HEK293 (cell line): ENCODE measurements around the gene WASF2.
"Not testable (repeated sequence)": the region's sequence is repeated elsewhere in the genome, so short reads cannot be mapped to it uniquely, and the experiment has no call there.

ENCODE experiments used
- CTCF ChIA-PET: fragments of 350-600 bp; formaldehyde crosslinking; extraction: SDS; loops from one replicate; lab custom pipeline; 2021; ENCODE audit warnings: antibody characterized with exemption; lab: Yijun Ruan, JAX
- POLR2A ChIA-PET: fragments of 300-600 bp; formaldehyde crosslinking; extraction: SDS; loops from one replicate; lab custom pipeline; 2020; ENCODE audit warnings: antibody characterized with exemption, inconsistent platforms; lab: Yijun Ruan, JAX
- H3K27ac ChIP-seq: fragments of 200-500 bp; sonication (Bioruptor generic); 2 replicates; pipeline ENCODE4 v1.5.1; 2014; ENCODE audit warnings: low read depth, low read length, control low read depth, inconsistent platforms; ENCODE audit errors: extremely low read depth
- H3K36me3 ChIP-seq, 2 experiments: fragments of 200-500 bp in 1 of 2; sonication (Bioruptor generic) in 1 of 2; 1 replicate in 1 of 2; 2 replicates in 1 of 2; pipeline ENCODE4 v1.5.1; 2014 to 2017; ENCODE audit warnings: inconsistent platforms in 2 of 2, low read length in 2 of 2; ENCODE audit not compliant: control insufficient read depth in 2 of 2, insufficient read depth in 1 of 2
- H3K4me1 ChIP-seq: fragments of 200-500 bp; sonication (Bioruptor generic); 2 replicates; pipeline ENCODE4 v1.5.1; 2014; ENCODE audit warnings: mild to moderate bottlenecking, low read length, inconsistent platforms; ENCODE audit not compliant: control insufficient read depth, insufficient read depth
- H3K4me3 ChIP-seq: 2 replicates; pipeline ENCODE4 v1.5.1; 2011; ENCODE audit warnings: low read depth, mild to moderate bottlenecking, control low read depth, low read length, moderate library complexity
- H3K9me3 ChIP-seq: fragments of 200-500 bp; sonication (Bioruptor generic); 2 replicates; pipeline ENCODE4 v1.5.1; 2014; ENCODE audit warnings: low read depth, low read length, inconsistent platforms; ENCODE audit not compliant: control insufficient read depth, insufficient read depth
- ZBTB20 ChIP-seq: fragments of 450-650 bp; formaldehyde crosslinking; IDR thresholded peaks from 2 replicates; pipeline ENCODE4 v1.5.1; 2016; ENCODE audit warnings: missing biosample characterization, missing genetic modification characterization
- ZBTB8A ChIP-seq: fragments of 450-650 bp; formaldehyde crosslinking; IDR thresholded peaks from 2 replicates; pipeline ENCODE4 v1.5.1; 2016; ENCODE audit warnings: missing biosample characterization, missing genetic modification characterization
- ZNF335 ChIP-seq: fragments of 450-650 bp; formaldehyde crosslinking; conservative IDR thresholded peaks from 2 replicates; pipeline ENCODE4 v1.5.1; 2016; ENCODE audit warnings: missing biosample characterization, missing genetic modification characterization
- ZNF341 ChIP-seq: fragments of 450-650 bp; formaldehyde crosslinking; IDR thresholded peaks from 2 replicates; pipeline ENCODE4; 2016; ENCODE audit warnings: low read depth, missing biosample characterization, missing genetic modification characterization
- ZNF354C ChIP-seq: fragments of 450-650 bp; formaldehyde crosslinking; IDR thresholded peaks from 2 replicates; pipeline ENCODE4 v1.5.1; 2016; ENCODE audit warnings: missing biosample characterization, missing genetic modification characterization, low read depth, borderline replicate concordance
- ZNF501 ChIP-seq: fragments of 450-650 bp; formaldehyde crosslinking; IDR thresholded peaks from 2 replicates; pipeline ENCODE4 v1.5.1; 2016; ENCODE audit warnings: missing biosample characterization, missing genetic modification characterization
- ZNF544 ChIP-seq: fragments of 450-650 bp; formaldehyde crosslinking; IDR thresholded peaks from 2 replicates; pipeline ENCODE4 v1.5.0; 2017; ENCODE audit warnings: missing biosample characterization, missing genetic modification characterization
- ZNF571 ChIP-seq: fragments of 450-650 bp; formaldehyde crosslinking; IDR thresholded peaks from 2 replicates; pipeline ENCODE4 v1.5.0; 2017; ENCODE audit warnings: missing biosample characterization, missing genetic modification characterization
- ZNF660 ChIP-seq: fragments of 450-650 bp; IDR thresholded peaks from 2 replicates; pipeline ENCODE4 v1.5.1; 2018; ENCODE audit warnings: missing biosample characterization, mild to moderate bottlenecking, missing genetic modification characterization
- TF ChIP-seq, protein P1 (sequence below): fragments of 450-650 bp; formaldehyde crosslinking; IDR thresholded peaks from 2 replicates; pipeline ENCODE4 v1.5.1; 2016; ENCODE audit warnings: missing biosample characterization, missing genetic modification characterization
- TF ChIP-seq, protein P2 (sequence below): fragments of 450-650 bp; formaldehyde crosslinking; IDR thresholded peaks from 2 replicates; pipeline ENCODE4 v1.5.1; 2017; ENCODE audit warnings: missing biosample characterization, missing genetic modification characterization
- TF ChIP-seq, protein P3 (sequence below): fragments of 450-650 bp; formaldehyde crosslinking; IDR thresholded peaks from 2 replicates; pipeline ENCODE4 v1.5.1; 2016; ENCODE audit warnings: missing biosample characterization, missing genetic modification characterization, low read depth

WASF2 gene

DNA sequence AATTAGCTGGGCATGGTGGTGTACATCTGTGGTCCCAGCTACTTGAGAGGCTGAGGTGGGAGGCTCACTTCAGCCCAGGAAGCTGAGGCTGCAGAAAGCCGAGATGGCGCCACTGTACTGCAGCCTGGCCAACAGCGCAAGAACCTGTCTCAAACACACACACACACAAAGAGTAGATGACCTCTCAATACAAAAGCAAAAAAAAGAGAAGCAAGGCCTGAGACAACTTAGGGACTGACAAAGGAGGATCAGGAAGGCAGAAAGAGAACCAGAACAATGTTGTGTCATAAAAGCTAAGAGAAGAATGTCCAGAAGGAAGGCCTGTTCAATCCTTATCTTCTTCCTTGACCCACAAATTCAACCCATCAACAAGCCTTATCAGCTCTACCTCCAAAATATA lies 18.5 kb downstream of the WASF2 start (continued):
- TF ChIP-seq ZNF544 (tag by site-specific recombination) (no peak), ZNF501 (tag by site-specific recombination) (no peak)

DNA sequence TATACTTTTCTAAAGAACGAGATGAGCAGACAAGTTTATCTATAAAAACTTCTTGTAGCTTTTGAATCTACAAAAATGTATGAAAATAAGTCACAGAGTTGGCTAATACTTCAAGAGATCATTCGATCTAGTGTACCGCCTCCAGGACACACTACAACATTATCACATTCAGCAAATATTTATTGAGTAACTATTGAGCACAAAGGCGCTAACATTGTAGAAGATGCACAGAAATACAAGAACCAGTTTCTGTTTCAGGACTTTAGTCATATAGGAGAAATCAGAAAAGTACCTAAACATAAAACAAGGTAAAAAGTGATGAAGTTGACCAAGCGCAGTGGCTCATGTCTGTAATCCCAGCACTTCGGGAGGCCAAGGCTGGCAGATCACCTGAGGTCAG lies 20.6 kb downstream of the WASF2 start:
- Histone ChIP-seq H3K27ac (no peak overlapping the region), H3K4me1 (no peaks in the 10 kb centered on the region), H3K36me3 (peaks cover 4 to 7% of the 10 kb centered on the region in 2 experiments; a peak in 2 of 3 replicates), H3K4me3 (no peak overlapping the region), H3K9me3 (no peaks in the 10 kb centered on the region)
- TF ChIP-seq ZNF660 (tag by site-specific recombination) (no peak), ZNF571 (tag by site-specific recombination) (no peak), ZBTB20 (tag by site-specific recombination) (no peak), ZBTB8A (tag by site-specific recombination) (no peak), ZNF341 (tag by site-specific recombination) (no peak), ZNF335 (tag by site-specific recombination) (no peak)
- TF ChIP-seq, protein P1, sequence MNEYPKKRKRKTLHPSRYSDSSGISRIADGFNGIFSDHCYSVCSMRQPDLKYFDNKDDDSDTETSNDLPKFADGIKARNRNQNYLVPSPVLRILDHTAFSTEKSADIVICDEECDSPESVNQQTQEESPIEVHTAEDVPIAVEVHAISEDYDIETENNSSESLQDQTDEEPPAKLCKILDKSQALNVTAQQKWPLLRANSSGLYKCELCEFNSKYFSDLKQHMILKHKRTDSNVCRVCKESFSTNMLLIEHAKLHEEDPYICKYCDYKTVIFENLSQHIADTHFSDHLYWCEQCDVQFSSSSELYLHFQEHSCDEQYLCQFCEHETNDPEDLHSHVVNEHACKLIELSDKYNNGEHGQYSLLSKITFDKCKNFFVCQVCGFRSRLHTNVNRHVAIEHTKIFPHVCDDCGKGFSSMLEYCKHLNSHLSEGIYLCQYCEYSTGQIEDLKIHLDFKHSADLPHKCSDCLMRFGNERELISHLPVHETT (tag by site-specific recombination) = no peak
- TF ChIP-seq, protein P2, sequence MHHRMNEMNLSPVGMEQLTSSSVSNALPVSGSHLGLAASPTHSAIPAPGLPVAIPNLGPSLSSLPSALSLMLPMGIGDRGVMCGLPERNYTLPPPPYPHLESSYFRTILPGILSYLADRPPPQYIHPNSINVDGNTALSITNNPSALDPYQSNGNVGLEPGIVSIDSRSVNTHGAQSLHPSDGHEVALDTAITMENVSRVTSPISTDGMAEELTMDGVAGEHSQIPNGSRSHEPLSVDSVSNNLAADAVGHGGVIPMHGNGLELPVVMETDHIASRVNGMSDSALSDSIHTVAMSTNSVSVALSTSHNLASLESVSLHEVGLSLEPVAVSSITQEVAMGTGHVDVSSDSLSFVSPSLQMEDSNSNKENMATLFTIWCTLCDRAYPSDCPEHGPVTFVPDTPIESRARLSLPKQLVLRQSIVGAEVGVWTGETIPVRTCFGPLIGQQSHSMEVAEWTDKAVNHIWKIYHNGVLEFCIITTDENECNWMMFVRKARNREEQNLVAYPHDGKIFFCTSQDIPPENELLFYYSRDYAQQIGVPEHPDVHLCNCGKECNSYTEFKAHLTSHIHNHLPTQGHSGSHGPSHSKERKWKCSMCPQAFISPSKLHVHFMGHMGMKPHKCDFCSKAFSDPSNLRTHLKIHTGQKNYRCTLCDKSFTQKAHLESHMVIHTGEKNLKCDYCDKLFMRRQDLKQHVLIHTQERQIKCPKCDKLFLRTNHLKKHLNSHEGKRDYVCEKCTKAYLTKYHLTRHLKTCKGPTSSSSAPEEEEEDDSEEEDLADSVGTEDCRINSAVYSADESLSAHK (tag by site-specific recombination) = no peak
- CTCF ChIA-PET = interaction anchor here (0.6 to 0.7 kb wide), 3 partner anchors 9 to 1698 kb away, joined by 3 to 4 read pairs (median 3); no protein-coding TSS in a partner anchor
- POLR2A ChIA-PET = interaction anchor here (0.6 kb wide), 1 partner anchor 31 kb away, joined by 4 read pairs; no protein-coding TSS in a partner anchor

DNA sequence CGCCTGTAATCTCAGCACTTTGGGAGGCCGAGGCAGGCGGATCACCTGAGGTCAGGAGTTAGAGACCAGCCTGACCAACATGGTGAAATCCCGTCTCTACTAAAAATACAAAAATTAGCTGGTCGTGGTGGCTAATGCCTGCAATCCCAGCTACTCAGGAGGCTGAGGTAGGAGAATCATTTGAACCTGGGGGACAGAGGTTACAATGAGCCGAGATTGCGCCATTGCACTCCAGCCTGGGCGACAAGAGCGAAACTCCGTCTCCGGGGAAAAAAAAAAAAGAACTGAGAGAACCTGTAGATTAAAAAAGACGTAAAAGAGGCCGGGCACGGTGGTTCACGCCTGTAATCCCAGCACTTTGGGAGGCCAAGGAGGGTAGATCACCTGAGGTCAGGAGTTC lies 21.6 kb downstream of the WASF2 start:
- not testable (repeated sequence) for H3K4me1 ChIP-seq, H3K9me3 ChIP-seq, H3K36me3 ChIP-seq, H3K4me3 ChIP-seq, H3K27ac ChIP-seq
- ChIA-PET POLR2A (interaction anchor here (0.7 kb wide), 1 partner anchor 28 kb away, joined by 6 read pairs; no protein-coding TSS in a partner anchor), CTCF (interaction anchor here (0.6 kb wide), 1 partner anchor 30 kb away, joined by 3 read pairs; no protein-coding TSS in a partner anchor)

DNA sequence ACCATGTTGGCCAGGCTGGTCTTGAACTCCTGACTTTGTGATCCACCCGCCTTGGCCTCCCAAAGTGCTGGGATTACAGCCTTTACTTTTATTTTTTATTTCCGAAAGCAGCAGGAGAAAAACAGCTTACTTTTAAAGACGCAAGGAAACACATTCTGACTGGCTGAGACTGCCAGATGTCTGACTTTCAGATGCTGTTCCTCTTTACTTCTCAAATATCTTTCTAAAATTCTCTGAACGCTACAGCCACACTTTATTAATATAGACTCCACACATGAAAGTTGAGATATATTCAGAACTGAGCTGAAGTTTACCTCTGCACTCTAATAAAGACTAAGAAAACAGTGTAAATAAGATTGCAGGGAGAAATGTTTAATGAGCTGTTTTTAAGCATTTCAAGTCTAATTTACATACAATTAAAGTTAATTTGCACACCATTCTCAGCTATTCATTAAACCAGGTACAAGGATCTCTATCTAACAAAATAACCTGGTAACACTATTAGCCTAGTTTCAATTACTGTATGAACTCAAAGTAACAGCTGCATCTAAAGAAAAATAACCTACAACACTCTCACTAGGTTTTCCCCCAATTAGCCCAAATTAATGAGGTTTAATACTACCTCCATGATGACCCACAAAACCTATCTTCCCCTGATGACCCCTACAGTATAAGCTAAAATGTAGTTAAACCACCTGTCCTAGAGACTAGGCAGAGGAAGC lies 24.9 kb downstream of the WASF2 start:
- peaks cover 4 to 7% of the 10 kb centered on the region in 2 experiments; a peak in 2 of 3 replicates for H3K36me3 ChIP-seq
- CTCF ChIA-PET = interaction anchor here (0.6 to 1.7 kb wide), 8 partner anchors 18 to 142 kb away, joined by 3 to 5 read pairs (median 4); no protein-coding TSS in a partner anchor
- no peaks in the 10 kb centered on the region for H3K4me1 ChIP-seq
- POLR2A ChIA-PET = interaction anchor here (1.2 kb wide), 1 partner anchor 25 kb away, joined by 3 read pairs; the partner anchor contains the start of gene WASF2
- H3K27ac ChIP-seq = no peak overlapping the region
- no peak overlapping the region for H3K4me3 ChIP-seq
- TF ChIP-seq ZNF354C (tag by site-specific recombination) = no peak
- TF ChIP-seq, protein P3, sequence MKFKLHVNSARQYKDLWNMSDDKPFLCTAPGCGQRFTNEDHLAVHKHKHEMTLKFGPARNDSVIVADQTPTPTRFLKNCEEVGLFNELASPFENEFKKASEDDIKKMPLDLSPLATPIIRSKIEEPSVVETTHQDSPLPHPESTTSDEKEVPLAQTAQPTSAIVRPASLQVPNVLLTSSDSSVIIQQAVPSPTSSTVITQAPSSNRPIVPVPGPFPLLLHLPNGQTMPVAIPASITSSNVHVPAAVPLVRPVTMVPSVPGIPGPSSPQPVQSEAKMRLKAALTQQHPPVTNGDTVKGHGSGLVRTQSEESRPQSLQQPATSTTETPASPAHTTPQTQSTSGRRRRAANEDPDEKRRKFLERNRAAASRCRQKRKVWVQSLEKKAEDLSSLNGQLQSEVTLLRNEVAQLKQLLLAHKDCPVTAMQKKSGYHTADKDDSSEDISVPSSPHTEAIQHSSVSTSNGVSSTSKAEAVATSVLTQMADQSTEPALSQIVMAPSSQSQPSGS (tag by site-specific recombination) = no peak
- no peaks in the 10 kb centered on the region for H3K9me3 ChIP-seq

DNA sequence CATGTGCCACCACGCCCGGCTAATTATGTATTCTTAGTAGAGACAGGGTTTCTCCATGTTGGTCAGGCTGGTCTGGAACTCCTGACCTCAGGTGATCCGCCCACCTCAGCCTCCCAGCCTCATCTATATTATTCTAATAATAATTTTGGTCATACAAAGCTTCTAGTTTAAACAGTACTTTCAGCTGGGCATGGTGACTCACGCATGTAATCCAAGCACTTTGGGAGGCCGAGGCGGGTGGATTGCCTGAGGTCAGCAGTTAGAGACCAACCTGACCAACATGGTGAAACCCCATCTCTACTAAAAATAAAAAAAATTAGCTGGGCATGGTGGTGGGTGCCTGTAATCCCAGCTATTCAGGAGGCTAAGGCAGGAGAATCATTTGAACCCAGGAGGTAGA lies 26.1 kb downstream of the WASF2 start:
- POLR2A ChIA-PET, H3K4me1 ChIP-seq, H3K4me3 ChIP-seq, H3K9me3 ChIP-seq, H3K36me3 ChIP-seq, H3K27ac ChIP-seq: not testable (repeated sequence)
- CTCF ChIA-PET = interaction anchor here (0.6 to 1.7 kb wide), 3 partner anchors 93 to 143 kb away, joined by 4 to 5 read pairs (median 4); no protein-coding TSS in a partner anchor

DNA sequence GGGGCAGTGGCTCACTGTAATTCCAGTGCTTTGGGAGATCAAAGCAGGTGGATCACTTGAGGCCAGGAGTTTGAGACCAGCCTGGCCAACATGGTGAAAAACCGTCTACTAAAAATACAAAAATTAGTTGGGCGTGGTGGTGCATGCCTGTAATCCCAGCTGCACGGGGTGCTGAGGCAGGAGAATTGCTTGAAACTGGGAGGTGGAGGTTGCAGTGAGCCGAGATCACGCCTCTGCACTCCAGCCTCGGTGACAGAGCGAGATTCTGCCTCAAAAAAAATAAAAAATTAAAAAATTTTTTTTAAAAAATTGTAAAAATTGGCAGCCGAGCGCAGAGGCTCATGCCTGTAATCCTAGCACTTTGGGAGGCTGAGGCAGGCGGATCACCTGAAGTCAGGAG lies 31.4 kb downstream of the WASF2 start:
- H3K27ac ChIP-seq, H3K9me3 ChIP-seq, CTCF ChIA-PET, H3K36me3 ChIP-seq, POLR2A ChIA-PET, H3K4me3 ChIP-seq, H3K4me1 ChIP-seq: not testable (repeated sequence)
